ENCODE measurements around the gene USP9Y. TPM values are rescaled to one million over a fixed set of nuclear protein-coding genes. Genes with fewer than 3 reads are reported as not detected.
A peak's percentile ranks its signal among the peaks of the same experiment; 100 is the strongest.

Gene USP9Y
- total and polyA plus RNA-seq, 2 donors (not counting 1 experiment from before 2014, with no cell fraction given): 42.1 TPM; not detected in 1

DNA sequence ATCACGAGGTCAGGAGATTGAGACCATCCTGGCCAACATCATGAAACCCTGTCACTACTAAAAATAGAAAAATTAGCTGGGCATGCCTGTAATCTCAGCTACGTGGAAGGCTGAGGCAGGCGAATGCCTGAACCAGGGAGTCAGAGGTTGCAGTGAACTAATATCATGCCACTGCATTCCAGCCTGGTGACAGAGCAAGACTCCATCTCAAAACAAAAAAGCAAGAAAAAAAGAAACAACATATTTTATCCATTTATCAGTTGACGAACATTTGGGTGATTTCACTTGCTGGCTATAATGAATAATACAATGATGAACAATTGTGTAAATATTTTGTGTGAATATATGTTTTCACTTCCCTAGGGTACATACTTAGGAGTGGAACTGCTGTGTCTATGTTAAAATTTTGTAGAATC lies 49.4 kb upstream of the USP9Y start:
- Mint-ChIP-seq H3K9me3 (ENCODE audit: insufficient read depth) (peaks cover 6% of the 10 kb centered on the region), H3K4me3 (no peak overlapping the region), H3K27ac (no peak overlapping the region), H3K4me1 (no peaks in the 10 kb centered on the region), H3K27me3 (no peaks in the 10 kb centered on the region)
- no peaks in the 10 kb centered on the region for H3K9me3 ChIP-seq (ENCODE audit: control extremely low read depth in 1 of 3, control insufficient read depth in 2 of 3, insufficient read depth in 1 of 3, low read length in 2 of 3)
- no peak overlapping the region for H3K4me2 ChIP-seq (replicated peaks; ENCODE audit: low read depth, low read length, poor library complexity, severe bottlenecking)
- H3K4me3 ChIP-seq (ENCODE audit: control extremely low read depth in 1 of 5, extremely low read depth in 1 of 5, insufficient read depth in 1 of 5, low read depth in 2 of 5, low read length in 4 of 5): no peak overlapping the region
- H3K9ac ChIP-seq (ENCODE audit: low read length): no peak overlapping the region
- no peaks in the 10 kb centered on the region for H3K79me2 ChIP-seq (ENCODE audit: control insufficient read depth, insufficient read depth, low read length)
- ChIA-PET POLR2A (no interaction called here), CTCF (no interaction called here)
- no peaks in the 10 kb centered on the region for H3K4me1 ChIP-seq (ENCODE audit: control insufficient read depth in 2 of 2, insufficient read depth in 2 of 2, low read length in 2 of 2)
- no peak for DNase-seq
- WGBS (ENCODE audit: insufficient coverage): 83% methylated on average over 2 of the region's 4 CpGs
- no peaks in the 10 kb centered on the region for H3K27me3 ChIP-seq (replicated peaks in 1 of 4; ENCODE audit: control extremely low read depth in 1 of 4, control insufficient read depth in 3 of 4, insufficient read depth in 4 of 4, low read length in 3 of 4)
- H2AFZ ChIP-seq (ENCODE audit: insufficient read depth, low read depth, low read length, poor library complexity, severe bottlenecking): no peak overlapping the region
- no peak for ATAC-seq (ENCODE audit: low read depth)
- no peak for TF ChIP-seq EZH2 (IDR thresholded peaks at IDR 0.05; ENCODE audit: borderline replicate concordance, insufficient read depth, low read depth, low read length, poor library complexity, severe bottlenecking)
- TF ChIP-seq, protein P1, sequence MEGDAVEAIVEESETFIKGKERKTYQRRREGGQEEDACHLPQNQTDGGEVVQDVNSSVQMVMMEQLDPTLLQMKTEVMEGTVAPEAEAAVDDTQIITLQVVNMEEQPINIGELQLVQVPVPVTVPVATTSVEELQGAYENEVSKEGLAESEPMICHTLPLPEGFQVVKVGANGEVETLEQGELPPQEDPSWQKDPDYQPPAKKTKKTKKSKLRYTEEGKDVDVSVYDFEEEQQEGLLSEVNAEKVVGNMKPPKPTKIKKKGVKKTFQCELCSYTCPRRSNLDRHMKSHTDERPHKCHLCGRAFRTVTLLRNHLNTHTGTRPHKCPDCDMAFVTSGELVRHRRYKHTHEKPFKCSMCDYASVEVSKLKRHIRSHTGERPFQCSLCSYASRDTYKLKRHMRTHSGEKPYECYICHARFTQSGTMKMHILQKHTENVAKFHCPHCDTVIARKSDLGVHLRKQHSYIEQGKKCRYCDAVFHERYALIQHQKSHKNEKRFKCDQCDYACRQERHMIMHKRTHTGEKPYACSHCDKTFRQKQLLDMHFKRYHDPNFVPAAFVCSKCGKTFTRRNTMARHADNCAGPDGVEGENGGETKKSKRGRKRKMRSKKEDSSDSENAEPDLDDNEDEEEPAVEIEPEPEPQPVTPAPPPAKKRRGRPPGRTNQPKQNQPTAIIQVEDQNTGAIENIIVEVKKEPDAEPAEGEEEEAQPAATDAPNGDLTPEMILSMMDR (IDR thresholded peaks at IDR 0.05): no peak
- no peaks in the 10 kb centered on the region for H3K36me3 ChIP-seq (replicated peaks in 1 of 2; ENCODE audit: control extremely low read depth in 1 of 2, control insufficient read depth in 1 of 2, extremely low read depth in 1 of 2, insufficient read depth in 2 of 2, low read length in 1 of 2)
- H3K27ac ChIP-seq (ENCODE audit: low read length in 2 of 2): no peak overlapping the region
- intact Hi-C loops (cut with micrococcal nuclease): no loop called here
- no peaks in the 10 kb centered on the region for H4K20me1 ChIP-seq (ENCODE audit: control insufficient read depth, insufficient read depth, low read length, poor library complexity, severe bottlenecking)

DNA sequence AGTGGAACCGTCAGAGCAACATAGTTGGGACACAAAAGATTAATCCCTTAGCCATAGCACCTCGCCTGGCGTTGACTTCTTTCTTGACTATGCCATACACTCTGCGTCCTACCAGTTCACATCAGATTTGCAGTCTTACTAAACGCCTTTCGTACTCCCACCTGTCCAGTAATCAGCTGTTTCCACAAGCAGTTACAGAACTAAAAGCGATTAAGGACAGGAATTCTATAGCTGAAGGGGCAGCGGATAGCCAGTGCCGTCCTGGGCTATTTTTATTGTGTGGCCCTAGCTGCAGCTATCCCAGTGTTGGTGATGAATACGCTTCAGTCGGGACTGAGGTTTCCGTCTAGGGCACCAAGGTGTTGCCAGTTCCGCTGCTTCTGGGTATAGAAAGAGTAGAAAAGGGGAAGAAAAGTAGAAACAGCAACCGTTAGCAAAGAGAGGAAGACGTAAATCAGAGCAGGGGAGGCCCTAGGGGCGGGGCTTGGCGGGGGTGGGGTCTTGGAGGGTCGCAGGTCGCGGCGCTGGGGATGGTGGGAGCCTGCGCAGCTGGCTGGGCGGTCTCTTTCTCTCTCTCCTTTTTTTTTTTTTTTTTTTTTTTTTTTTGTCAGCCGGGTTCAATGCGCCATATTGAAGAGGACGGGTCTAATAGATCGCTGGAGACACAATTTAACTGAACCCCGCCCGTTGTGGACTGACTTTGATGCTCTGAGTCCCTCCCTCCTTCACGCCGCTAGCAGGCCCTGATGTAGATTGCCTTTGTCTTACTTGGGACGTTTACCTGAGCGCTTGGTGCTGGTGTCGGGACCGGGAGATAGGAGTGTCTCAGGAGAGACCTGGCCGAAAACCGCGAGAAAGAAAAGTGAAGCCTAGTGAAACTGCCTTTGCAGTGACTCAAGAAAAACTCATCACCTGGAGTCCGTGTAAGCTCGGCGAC lies 39.0 kb upstream of the USP9Y start:
- Mint-ChIP-seq H3K4me1 (peaks cover 26% of the 10 kb centered on the region), H3K9me3 (ENCODE audit: insufficient read depth) (no peaks in the 10 kb centered on the region), H3K27me3 (no peaks in the 10 kb centered on the region), H3K27ac (peak overlapping the region; percentile 98), H3K4me3 (peak overlapping the region; percentile 95)
- H2AFZ ChIP-seq (ENCODE audit: insufficient read depth, low read depth, low read length, poor library complexity, severe bottlenecking): no peak overlapping the region
- H3K9me3 ChIP-seq (ENCODE audit: control extremely low read depth in 1 of 3, control insufficient read depth in 2 of 3, insufficient read depth in 1 of 3, low read length in 2 of 3): no peaks in the 10 kb centered on the region
- peak overlapping the region in 2 of 5 experiments; percentile 89 for H3K4me3 ChIP-seq (ENCODE audit: control extremely low read depth in 1 of 5, extremely low read depth in 1 of 5, insufficient read depth in 1 of 5, low read depth in 2 of 5, low read length in 4 of 5)
- POLR2A ChIA-PET: interaction anchor here (0.8 kb wide), 1 partner anchor 1042 kb away, joined by 3 read pairs; the partner anchor contains the start of gene TMSB4Y
- H3K79me2 ChIP-seq (ENCODE audit: control insufficient read depth, insufficient read depth, low read length): no peaks in the 10 kb centered on the region
- H3K4me1 ChIP-seq (ENCODE audit: control insufficient read depth in 2 of 2, insufficient read depth in 2 of 2, low read length in 2 of 2): peaks cover 0 to 11% of the 10 kb centered on the region in 2 donors
- no peaks in the 10 kb centered on the region for H3K36me3 ChIP-seq (replicated peaks in 1 of 2; ENCODE audit: control extremely low read depth in 1 of 2, control insufficient read depth in 1 of 2, extremely low read depth in 1 of 2, insufficient read depth in 2 of 2, low read length in 1 of 2)
- no peak overlapping the region for H3K4me2 ChIP-seq (replicated peaks; ENCODE audit: low read depth, low read length, poor library complexity, severe bottlenecking)
- no peaks in the 10 kb centered on the region for H4K20me1 ChIP-seq (ENCODE audit: control insufficient read depth, insufficient read depth, low read length, poor library complexity, severe bottlenecking)
- WGBS (ENCODE audit: insufficient coverage): 0% methylated on average over 17 of the region's 41 CpGs
- no peaks in the 10 kb centered on the region for H3K27me3 ChIP-seq (replicated peaks in 1 of 4; ENCODE audit: control extremely low read depth in 1 of 4, control insufficient read depth in 3 of 4, insufficient read depth in 4 of 4, low read length in 3 of 4)
- peak overlapping the region in 1 of 2 donors; percentile 85 for H3K27ac ChIP-seq (ENCODE audit: low read length in 2 of 2)
- TF ChIP-seq, protein P1 (IDR thresholded peaks at IDR 0.05): no peak
- no peak for TF ChIP-seq EZH2 (IDR thresholded peaks at IDR 0.05; ENCODE audit: borderline replicate concordance, insufficient read depth, low read depth, low read length, poor library complexity, severe bottlenecking)
- H3K9ac ChIP-seq (ENCODE audit: low read length): no peak overlapping the region
- DNase-seq (peak; percentile 88), ATAC-seq (ENCODE audit: low read depth) (peak; percentile 91)
- CTCF ChIA-PET: interaction anchor here (0.7 kb wide), 1 partner anchor 169 kb away, joined by 4 read pairs; no protein-coding TSS in a partner anchor
- intact Hi-C loops (cut with micrococcal nuclease): loop anchor here (2.0 kb wide), 1 partner anchor 1043 kb away; no protein-coding TSS in a partner anchor
